Measurements from ENCODE around the gene TMEM141. TPM values are rescaled to one million over a fixed set of nuclear protein-coding genes. Genes with fewer than 3 reads are reported as not detected.
"Not testable (repeated sequence)": the region's sequence is repeated elsewhere in the genome, so short reads cannot be mapped to it uniquely, and the experiment has no call there.

The TMEM141 gene
- total RNA-seq, 4 donors from 2014 or later = 60.7 to 70.8 (median 66.9) TPM

DNA sequence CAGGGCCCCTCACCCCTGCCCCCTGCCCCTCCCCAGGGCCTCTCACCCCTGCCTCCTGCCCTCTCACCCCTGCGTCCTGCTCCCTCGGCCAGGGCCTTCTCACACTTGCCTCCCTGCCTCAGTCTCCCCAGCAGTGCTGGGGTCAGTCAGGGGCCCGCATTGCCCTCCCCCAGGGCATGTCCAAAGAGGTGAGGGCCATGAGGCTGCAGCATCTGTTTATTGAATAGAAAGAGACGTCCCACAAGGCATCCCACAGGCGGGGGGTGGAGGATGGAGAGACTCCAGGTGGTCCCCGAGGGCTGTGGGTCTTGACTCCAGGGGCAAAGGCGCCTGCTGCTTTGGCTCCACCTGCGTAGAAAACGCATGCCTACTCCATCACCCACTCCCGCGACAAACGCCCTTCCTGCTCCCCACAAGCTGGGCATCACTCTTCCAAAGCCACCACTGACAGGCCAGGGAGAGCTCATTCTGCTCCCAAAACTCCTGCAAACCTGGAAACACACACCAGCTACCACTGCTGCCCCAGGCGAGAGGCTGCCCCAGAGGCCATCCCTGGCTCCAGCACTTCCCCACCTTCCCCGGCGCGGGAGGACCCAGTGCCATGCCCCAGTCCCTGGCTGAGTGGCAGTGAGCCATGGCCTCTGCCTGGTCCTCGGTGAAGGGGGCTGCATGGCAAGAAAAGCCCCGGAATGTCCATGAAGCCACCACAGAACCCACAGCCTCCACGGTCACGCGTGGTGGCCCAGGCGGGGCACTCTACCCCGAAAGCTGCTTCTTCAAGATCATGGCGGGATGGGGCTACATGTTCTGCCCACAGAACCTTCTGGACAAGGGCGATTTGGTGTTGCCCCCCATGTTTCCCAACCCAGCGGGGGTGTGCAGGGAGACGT, 31.5 kb upstream of the TMEM141 start:
- H3K36me3 ChIP-seq = no peaks in the 10 kb centered on the region
- peaks cover 0 to 26% (median 5%) of the 10 kb centered on the region in 4 donors for H3K4me1 ChIP-seq
- H3K9me3 ChIP-seq = peaks cover 0 to 14% (median 0%) of the 10 kb centered on the region in 4 donors
- H3K27me3 ChIP-seq = peaks cover 0 to 43% of the 10 kb centered on the region in 2 donors
- H3K27ac ChIP-seq = no peak overlapping the region
- WGBS, 2 donors = 85 to 87% methylated on average over 25 to 26 of the region's 27 CpGs
- no peak overlapping the region for H3K4me3 ChIP-seq
- TF ChIP-seq CTCF (IDR thresholded peaks at IDR 0.05) (no peak), POLR2A (IDR thresholded peaks at IDR 0.05) (no peak), EP300 (IDR thresholded peaks at IDR 0.05) (no peak)
- no peak for DNase-seq (ENCODE audit: low spot score in 2 of 2)

- H3K27me3 ChIP-seq = peaks cover 0 to 43% of the 10 kb centered on the region in 2 donors
- peaks cover 0 to 26% (median 5%) of the 10 kb centered on the region in 4 donors for H3K4me1 ChIP-seq
- no peak overlapping the region for H3K4me3 ChIP-seq
- no peaks in the 10 kb centered on the region for H3K36me3 ChIP-seq
- H3K9me3 ChIP-seq = peaks cover 0 to 12% (median 0%) of the 10 kb centered on the region in 4 donors
- WGBS, 2 donors = 68% methylated on average over 17 to 21 of the region's 25 CpGs
- no peak for DNase-seq (ENCODE audit: low spot score in 2 of 2)
- H3K27ac ChIP-seq = no peak overlapping the region
- TF ChIP-seq POLR2A (IDR thresholded peaks at IDR 0.05) (no peak), EP300 (IDR thresholded peaks at IDR 0.05) (no peak), CTCF (IDR thresholded peaks at IDR 0.05) (no peak)
Observed at GRCh38 chr9:136760424-136760823, 30.7 kb upstream of the TMEM141 start.

- Histone ChIP-seq H3K27me3 (peaks cover 0 to 43% of the 10 kb centered on the region in 2 donors), H3K4me1 (peaks cover 0 to 26% (median 5%) of the 10 kb centered on the region in 4 donors)
- H3K36me3 ChIP-seq; H3K27ac ChIP-seq; H3K4me3 ChIP-seq; DNase-seq (ENCODE audit: low spot score in 2 of 2); H3K9me3 ChIP-seq: not testable (repeated sequence)
- peak in 3 of 5 experiments; percentile 20 to 23 (median 21) for TF ChIP-seq CTCF (IDR thresholded peaks at IDR 0.05)
- 24 to 47% methylated on average over 15 to 22 of the region's 22 CpGs for WGBS, 2 donors
Observed at GRCh38 chr9:136760834-136761544, 30.2 kb upstream of the TMEM141 start.

DNA sequence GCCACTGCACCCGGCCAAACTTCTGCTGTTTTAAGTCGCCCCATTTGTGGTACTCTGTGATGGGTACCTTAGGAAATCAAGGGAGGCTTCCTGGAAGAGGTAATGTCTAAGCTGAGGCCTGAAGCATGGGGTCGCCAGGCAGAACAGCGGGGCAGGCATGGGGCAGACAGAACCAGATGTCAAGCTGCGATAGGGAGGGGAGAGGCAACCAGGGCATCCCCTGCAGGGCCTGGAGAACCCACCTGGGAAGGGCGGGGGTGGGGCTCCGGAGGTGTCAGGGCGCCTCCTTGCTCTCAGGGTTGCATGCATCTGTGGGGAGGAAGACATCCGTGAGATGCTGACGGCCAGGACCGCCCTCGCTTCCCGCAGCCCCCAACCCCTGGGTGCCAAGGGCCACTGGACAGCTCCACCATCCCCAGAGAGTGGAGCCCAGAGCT, 29.6 kb upstream of the TMEM141 start:
- H3K36me3 ChIP-seq = no peaks in the 10 kb centered on the region
- H3K4me1 ChIP-seq = peaks cover 0 to 26% (median 5%) of the 10 kb centered on the region in 4 donors
- H3K4me3 ChIP-seq = no peak overlapping the region
- no peak for DNase-seq (ENCODE audit: low spot score in 2 of 2)
- no peak for TF ChIP-seq CTCF (IDR thresholded peaks at IDR 0.05)
- no peak for TF ChIP-seq POLR2A (IDR thresholded peaks at IDR 0.05)
- TF ChIP-seq EP300 (IDR thresholded peaks at IDR 0.05) = no peak
- WGBS, 2 donors = 77 to 89% methylated on average over 8 to 9 of the region's 13 CpGs
- H3K27me3 ChIP-seq = peaks cover 0 to 43% of the 10 kb centered on the region in 2 donors
- H3K27ac ChIP-seq = no peak overlapping the region
- H3K9me3 ChIP-seq = peaks cover 0 to under 1% (median 0%) of the 10 kb centered on the region in 4 donors
